G401 (cell line): Measurements from ENCODE around the gene C3. TPM values are rescaled to one million over a fixed set of nuclear protein-coding genes. Genes with fewer than 3 reads are reported as not detected.
"Not testable (repeated sequence)": the region's sequence is repeated elsewhere in the genome, so short reads cannot be mapped to it uniquely, and the experiment has no call there.

Experiments used
- DNase-seq: peaks from one replicate; pipeline ENCODE4 v3.0.0-alpha.2; 2015; ENCODE audit warnings: low spot score
- in situ Hi-C: cut with HindIII; loops from 2 replicates; pipeline ENCODE4 v1.10.0; 2016; ENCODE audit warnings: low sequenced_read_pairs, mixed read lengths
- total RNA-seq: library from RNA; depleted of rRNA; stranded (reverse); fragments of >200 nt; shearing (Covaris generic); gene quantifications from 2 replicates; pipeline ENCODE4 v1.2.3, GENCODE V29; 2014

C3 gene
- total RNA-seq, 1 experiment from 2014 or later = 2.1 TPM

DNA sequence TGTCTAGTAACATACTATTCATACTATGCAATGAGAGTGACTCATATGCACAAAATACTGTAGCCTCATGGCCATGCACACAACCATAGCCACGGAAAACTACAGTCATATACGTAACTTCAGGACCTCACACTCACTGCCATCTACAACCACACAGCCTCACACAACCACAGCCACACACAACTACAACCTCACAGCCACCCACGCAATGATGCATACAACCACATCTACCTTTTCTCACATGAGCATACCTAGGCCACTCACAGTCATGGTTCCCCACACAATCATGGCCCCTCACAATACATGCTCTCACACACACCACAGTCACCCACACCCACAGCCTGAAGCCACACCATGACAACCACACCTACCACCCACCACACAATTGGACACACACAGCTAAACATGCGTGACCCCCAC lies 41.8 kb downstream of the C3 start:
- in situ Hi-C loops = no loop called here
- no peak for DNase-seq

DNA sequence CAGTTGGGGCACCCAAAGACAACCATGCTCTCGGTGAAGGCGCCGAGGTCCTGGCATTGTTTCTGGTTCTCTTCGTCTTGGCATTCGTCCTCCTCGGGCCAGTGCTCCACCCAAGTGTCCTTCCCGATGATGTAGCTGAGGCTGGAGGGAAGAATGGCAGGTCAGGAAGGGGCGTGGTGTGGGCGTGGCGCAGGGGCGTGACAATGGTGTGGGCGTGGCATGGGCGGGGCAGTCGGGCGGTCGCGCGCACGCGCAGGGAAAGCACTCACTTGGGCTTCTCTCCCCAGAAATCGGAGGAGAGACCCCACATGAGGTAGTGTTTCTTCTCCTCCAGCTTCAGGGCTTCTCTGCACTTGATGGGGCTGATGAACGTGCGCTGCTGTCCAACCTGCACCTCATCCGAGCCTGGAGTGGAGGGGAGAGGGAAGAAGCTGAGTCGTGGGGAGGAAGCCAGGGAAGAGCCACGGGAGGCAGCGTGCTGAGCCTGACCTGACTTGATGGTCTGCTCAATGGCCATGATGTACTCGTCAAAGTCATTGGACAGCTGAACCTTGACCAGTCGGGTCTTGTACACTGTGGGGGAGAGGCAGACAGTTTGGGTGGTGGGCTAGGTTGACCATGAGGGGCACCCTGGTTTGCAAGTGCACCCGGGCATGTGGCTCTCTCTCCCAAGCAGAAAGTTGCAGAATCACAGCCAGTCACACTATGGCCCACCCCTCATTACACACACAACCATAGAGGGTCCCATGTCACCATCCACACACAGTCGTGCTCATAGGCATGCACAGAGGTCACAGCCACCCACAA lies 42.4 kb downstream of the C3 start:
- no peak for DNase-seq
- in situ Hi-C loops = no loop called here

DNA sequence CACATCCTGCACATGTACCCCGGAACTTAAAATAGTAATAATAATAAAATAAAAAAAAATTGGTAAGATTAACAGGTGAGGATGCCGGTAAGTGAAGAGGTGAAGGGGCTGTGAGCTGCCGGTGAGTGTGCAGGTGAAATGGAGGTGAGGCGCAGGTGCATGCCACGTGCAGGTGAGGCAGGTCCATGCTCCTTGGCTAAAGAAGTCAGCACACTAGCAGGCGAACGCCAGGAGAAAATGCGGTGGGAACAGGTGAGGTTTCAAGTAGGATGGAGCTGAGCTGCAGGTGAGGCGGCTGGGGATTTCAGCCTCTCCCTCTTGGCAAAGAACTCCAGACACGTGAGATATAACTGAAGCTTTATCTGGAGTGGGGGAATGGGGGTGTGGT lies 43.0 kb downstream of the C3 start:
- in situ Hi-C loops = no loop called here

DNA sequence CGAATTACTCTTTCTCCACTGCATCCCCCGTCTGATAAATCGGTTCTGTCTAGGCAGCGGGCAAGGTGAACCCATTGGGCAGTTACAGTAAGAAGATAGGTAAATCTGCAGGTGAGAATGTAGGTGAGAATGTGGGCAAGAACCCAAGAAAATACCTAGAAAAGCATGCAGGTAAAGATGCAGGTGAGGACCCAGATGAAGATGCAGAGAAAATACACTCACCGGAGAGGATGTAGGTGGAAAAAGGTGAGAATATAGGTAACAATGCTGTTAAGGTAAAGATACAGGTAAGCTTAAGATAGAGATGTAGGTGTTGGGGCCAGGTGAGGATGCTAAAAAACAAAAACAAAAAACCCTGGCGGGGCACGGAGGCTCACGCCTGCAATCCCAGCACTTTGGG lies 44.2 kb downstream of the C3 start:
- in situ Hi-C loops = no loop called here
- no peak for DNase-seq

More for the DNA sequence above, 43.0 kb downstream of the C3 start:
- DNase-seq = no peak

DNA sequence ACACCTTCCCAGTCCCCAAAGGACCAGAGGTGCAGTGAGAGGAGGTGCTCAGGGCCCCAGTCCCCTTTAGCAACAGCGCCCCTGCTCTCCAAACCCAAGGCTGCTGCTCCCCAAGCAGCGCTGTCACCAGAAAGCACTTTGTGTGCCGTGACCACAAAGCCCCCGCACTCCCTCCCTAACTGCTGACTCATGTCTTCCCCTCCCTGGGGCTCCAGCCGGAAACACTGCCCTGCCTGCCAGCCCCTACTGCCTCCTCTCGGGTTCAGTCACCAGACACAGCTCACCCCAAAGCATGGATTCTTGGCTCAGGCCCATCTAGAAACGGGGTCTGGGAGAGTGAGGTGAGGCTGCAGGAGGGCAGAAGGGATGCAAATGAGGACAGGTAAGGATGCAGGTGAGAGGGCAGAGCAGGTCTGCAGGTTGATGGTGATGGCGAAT lies 45.6 kb downstream of the C3 start:
- DNase-seq = no peak
- in situ Hi-C loops = no loop called here

GRCh38 chr19:6674408-6674807 lies 46.0 kb downstream of the C3 start:
- in situ Hi-C loops = not testable (repeated sequence)

GRCh38 chr19:6672693-6673290 lies 47.7 kb downstream of the C3 start:
- in situ Hi-C loops = no loop called here
- no peak for DNase-seq

More at GRCh38 chr19:6674408-6674807, 46.0 kb downstream of the C3 start:
- not testable (repeated sequence) for DNase-seq

DNA sequence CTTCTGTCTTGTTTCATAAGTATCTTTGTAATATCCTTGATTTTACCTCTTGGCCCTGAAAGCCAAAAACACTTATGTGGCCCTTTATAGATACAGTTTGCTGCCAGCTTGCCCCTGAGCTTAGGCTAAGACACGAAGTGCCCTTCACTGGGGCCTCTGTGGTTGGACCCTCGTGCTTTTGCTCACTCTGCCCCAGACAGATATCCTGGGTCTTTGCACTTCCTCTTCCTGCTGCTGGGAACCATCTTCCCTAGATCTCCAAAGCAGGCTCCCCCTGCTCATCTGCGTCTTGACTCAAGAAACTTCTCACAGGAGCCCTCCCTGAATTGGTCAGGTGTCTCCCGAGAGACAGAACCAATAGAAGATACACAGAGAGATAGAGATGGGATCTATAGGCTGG lies 48.5 kb downstream of the C3 start:
- DNase-seq = no peak
- in situ Hi-C loops = no loop called here

DNA sequence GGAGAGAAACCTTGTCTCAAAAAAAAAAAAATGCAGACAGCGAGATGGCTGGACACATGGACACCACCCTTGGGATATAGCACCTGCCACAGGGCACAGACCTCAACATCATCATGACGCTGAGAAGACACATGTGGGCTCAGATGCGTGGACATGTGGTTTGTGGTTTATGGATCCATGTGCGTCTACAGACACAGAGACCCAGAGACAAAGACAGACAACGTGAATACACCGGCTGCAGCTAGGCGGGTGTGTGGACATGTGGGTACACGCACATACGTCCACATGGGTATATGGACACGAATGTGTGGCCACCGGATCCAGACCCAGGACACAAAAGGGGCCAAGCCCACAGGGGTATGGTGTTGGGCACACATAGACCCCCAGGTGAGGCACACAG lies 51.8 kb downstream of the C3 start:
- no peak for DNase-seq
- in situ Hi-C loops = no loop called here

GRCh38 chr19:6667114-6667627 lies 53.3 kb downstream of the C3 start:
- in situ Hi-C loops = no loop called here
- no peak for DNase-seq

GRCh38 chr19:6664916-6665315 lies 55.5 kb downstream of the C3 start:
- in situ Hi-C loops = no loop called here
- DNase-seq = no peak

- DNase-seq = no peak
- in situ Hi-C loops = no loop called here
Measured at GRCh38 chr19:6663236-6664201, 56.9 kb downstream of the C3 start.

- in situ Hi-C loops = no loop called here
- DNase-seq = no peak
Measured at GRCh38 chr19:6662702-6663101, 57.7 kb downstream of the C3 start.

GRCh38 chr19:6661509-6662244 lies 58.8 kb downstream of the C3 start:
- in situ Hi-C loops, DNase-seq: not testable (repeated sequence)

- in situ Hi-C loops = no loop called here
- DNase-seq = no peak
Measured at GRCh38 chr19:6660930-6661329, 59.5 kb downstream of the C3 start.

DNA sequence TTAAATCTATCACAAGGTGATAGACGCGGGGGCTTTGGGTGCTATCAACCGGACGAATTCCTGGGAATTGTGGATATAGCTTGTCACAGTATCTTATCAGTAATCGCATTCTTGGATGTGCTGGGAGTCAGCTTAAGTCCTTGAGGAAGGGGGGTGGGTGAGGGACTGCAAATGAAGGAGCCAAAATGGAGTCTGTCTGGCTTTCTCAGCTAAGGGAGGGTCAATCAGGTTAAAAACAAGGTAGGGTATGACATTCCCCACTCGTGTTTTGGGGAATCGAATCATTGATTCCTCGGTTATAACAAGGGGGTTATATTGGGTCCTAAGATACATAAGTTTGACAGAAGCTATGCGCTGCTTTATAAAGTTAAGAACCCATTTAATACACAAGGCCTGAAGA lies 64.1 kb downstream of the C3 start:
- DNase-seq, in situ Hi-C loops: not testable (repeated sequence)

DNA sequence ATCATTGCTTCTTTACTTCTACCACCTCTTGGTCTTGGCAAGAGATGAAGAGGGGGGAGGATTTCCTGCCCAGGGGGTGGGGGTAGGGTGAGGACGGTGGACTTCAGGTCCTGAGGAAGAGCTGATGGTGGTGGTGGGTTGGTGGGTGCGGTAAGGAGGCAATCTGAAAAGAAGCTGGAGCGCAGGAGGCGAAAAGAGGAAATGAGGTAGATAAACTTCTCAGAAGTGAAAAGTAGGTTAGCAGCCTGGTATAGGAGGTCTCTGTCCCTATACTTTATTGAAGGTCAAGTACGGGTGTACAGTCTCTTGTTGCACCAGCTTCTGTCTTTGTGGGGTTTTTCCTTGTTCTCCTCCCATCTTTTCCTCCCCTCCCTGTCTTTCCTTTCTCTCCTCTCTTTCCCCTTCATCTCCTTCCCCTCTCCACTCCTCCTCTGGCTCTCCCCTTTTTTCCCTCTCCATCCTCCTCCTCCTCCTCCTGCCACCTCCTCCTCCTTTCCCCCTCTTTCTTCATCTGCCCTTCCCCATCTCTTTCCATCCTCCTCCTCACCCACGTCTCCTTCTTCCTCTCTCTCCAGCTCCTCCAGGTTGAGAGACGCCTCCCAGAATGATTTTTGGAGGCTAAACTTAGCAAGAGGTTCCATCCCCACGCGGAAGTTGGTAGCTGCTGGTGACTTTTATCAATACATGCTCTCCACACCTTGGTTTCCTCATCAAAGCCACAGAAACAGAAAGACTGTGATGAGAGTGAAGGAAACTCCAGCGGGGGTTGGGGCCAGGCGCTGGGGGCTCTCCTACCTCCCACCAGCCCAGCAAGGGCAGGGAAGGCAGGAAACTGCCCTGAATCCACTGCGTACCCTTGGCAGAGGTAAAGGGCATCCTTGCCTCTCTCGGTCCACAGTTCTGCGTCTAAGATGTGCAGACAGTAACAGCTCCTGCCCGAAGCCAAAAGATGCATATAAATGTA lies 65.8 kb downstream of the C3 start:
- no peak for DNase-seq
- in situ Hi-C loops = no loop called here

DNA sequence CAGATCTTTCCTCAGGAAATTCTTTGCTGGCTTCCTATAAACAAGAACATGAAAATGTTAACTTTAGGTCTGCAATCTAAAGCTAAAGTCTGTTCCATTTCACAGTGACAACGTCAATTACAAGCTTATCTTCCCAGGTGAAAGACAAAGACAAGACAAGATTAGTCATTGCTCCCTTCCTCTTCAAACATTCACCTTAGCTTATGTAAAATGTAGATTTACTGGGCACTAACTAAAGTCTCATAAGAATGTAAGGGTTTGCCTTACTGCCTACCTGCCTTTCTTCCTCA lies 67.7 kb downstream of the C3 start:
- in situ Hi-C loops = no loop called here
- DNase-seq = no peak
